A673 (cell line): ENCODE results near the gene NEDD4. TPM values are rescaled to one million over a fixed set of nuclear protein-coding genes. Genes with fewer than 3 reads are reported as not detected.

Source experiments
- BruUV-seq: library from RNA; stranded (reverse); fragments of 400-500 nt; replicated peaks from 2 replicates; lab custom pipeline; 2021; lab: Mats Ljungman, UMichigan
- CTCF ChIA-PET: fragments of 300-600 bp; sonication (Branson Sonifier 250); formaldehyde crosslinking; loops from one replicate; lab custom pipeline; 2022; ENCODE audit warnings: antibody characterized with exemption; lab: Charles Lee
- POLR2A ChIA-PET: fragments of 300-600 bp; sonication (Branson Sonifier 250); formaldehyde crosslinking; loops from one replicate; lab custom pipeline; 2022; ENCODE audit warnings: antibody characterized with exemption; ENCODE audit not compliant: low non-redundant PET; lab: Charles Lee
- DNase-seq: peaks from one replicate; pipeline ENCODE4 v3.0.0-alpha.2; 2015; ENCODE audit warnings: low spot score
- H3K27ac ChIP-seq: fragments of 200-600 bp; sonication (generic); 2 replicates; pipeline ENCODE4 v1.5.1; 2016; ENCODE audit warnings: mixed run types, low read depth, mild to moderate bottlenecking, mixed read lengths, antibody characterized with exemption, low read length; ENCODE audit not compliant: poor library complexity, severe bottlenecking
- H3K27me3 ChIP-seq: fragments of 200-600 bp; sonication (generic); replicated peaks from 2 replicates; pipeline ENCODE4 v1.6.1; 2017; ENCODE audit warnings: mixed run types, low read depth, mild to moderate bottlenecking, mixed read lengths, antibody characterized with exemption, low read length; ENCODE audit not compliant: insufficient read depth, poor library complexity
- H3K36me3 ChIP-seq: fragments of 200-600 bp; sonication (generic); 2 replicates; pipeline ENCODE4 v1.6.1; 2016; ENCODE audit warnings: mixed run types, mild to moderate bottlenecking, mixed read lengths, antibody characterized with exemption, low read length; ENCODE audit not compliant: insufficient read depth, poor library complexity, severe bottlenecking
- H3K4me1 ChIP-seq: fragments of 200-600 bp; sonication (generic); 2 replicates; pipeline ENCODE4 v1.6.1; 2017; ENCODE audit warnings: mixed run types, mild to moderate bottlenecking, mixed read lengths, antibody characterized with exemption, low read length; ENCODE audit not compliant: insufficient read depth, poor library complexity, severe bottlenecking
- H3K4me3 ChIP-seq: fragments of 200-600 bp; sonication (generic); 2 replicates; pipeline ENCODE4 v1.5.1; 2016; ENCODE audit warnings: low read depth, mixed run types, mild to moderate bottlenecking, mixed read lengths, low read length; ENCODE audit not compliant: poor library complexity, severe bottlenecking
- H3K9me3 ChIP-seq: fragments of 200-600 bp; sonication (generic); 2 replicates; pipeline ENCODE4 v1.6.1; 2016; ENCODE audit warnings: mixed run types, low read depth, mild to moderate bottlenecking, mixed read lengths, antibody characterized with exemption, low read length; ENCODE audit not compliant: poor library complexity, severe bottlenecking
- CTCF ChIP-seq: fragments of 300-800, 200-600 bp; sonication (generic); conservative IDR thresholded peaks from 2 replicates; pipeline ENCODE4 v1.5.1; 2017; ENCODE audit warnings: low read depth, mild to moderate bottlenecking, antibody characterized with exemption, low read length, moderate library complexity, mixed read lengths
- EZH2 ChIP-seq: fragments of 200-600 bp; sonication (generic); IDR thresholded peaks from 2 replicates; pipeline ENCODE4 v1.6.1; 2017; ENCODE audit warnings: borderline replicate concordance, low read depth, mild to moderate bottlenecking, mixed read lengths, antibody characterized with exemption, low read length; ENCODE audit not compliant: poor library complexity, severe bottlenecking
- intact Hi-C: fragments of 100-400 bp; cut with micrococcal nuclease; formaldehyde crosslinking; loops from one replicate; pipeline ENCODE4 v1.10.0; 2022; ENCODE audit not compliant: unreplicated experiment
- total RNA-seq: library from RNA; stranded (reverse); gene quantifications from 2 replicates; pipeline ENCODE4 v1.2.3, GENCODE V29; 2021

The NEDD4 gene
- total RNA-seq, 1 experiment from 2014 or later: 23.1 TPM

DNA sequence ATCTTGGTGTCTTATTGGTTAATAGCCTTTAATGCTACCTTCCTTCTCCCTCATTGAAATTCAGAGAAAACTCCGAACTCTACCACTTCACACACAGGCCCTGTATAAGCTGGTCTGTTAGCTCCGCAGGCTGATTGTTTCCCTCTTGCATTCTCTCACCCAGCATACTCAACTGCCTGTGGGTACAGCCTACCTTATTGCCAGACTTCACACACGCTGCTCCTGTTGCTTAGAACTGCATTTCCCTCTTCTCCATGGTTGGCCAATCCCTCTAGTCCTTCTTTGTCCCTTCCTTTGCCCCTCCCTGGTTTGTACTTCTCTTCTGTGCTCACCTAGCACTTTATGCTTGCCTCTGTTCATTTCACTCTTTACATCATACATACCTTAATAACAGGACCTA is 157.5 kb downstream of the NEDD4 start:
- TF ChIP-seq CTCF (no peak), EZH2 (no peak)
- no peak for DNase-seq
- Histone ChIP-seq H3K36me3 (peaks cover 10% of the 10 kb centered on the region), H3K9me3 (no peaks in the 10 kb centered on the region), H3K27me3 (no peaks in the 10 kb centered on the region), H3K27ac (no peak overlapping the region), H3K4me3 (no peak overlapping the region), H3K4me1 (no peaks in the 10 kb centered on the region)
- no TSS peak for BruUV-seq
- intact Hi-C loops: no loop called here
- ChIA-PET POLR2A (no interaction called here), CTCF (no interaction called here)

DNA sequence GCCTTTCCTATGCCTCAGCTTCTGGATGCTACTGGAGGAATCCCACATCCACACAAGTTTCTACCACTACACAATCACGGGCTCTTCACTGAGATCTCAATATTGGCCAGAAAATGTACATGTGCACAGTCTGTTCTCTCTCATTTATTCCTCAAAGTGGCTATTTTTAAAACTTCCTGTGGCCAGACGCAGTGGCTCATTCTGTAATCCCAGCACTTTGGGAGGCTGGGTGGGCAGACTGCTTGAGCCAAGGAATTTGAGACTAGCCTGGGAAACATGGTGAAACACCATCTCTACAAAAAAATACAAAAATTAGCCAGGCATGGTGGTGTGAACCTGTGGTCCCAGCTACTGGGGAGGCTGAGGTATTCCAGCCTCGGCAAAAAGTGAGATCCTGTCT is 159.1 kb downstream of the NEDD4 start:
- no peak for TF ChIP-seq EZH2
- no peak for TF ChIP-seq CTCF
- H3K27me3 ChIP-seq: no peaks in the 10 kb centered on the region
- CTCF ChIA-PET: no interaction called here
- intact Hi-C loops: no loop called here
- no peaks in the 10 kb centered on the region for H3K4me1 ChIP-seq
- peaks cover 6% of the 10 kb centered on the region for H3K36me3 ChIP-seq
- no peak for DNase-seq
- no TSS peak for BruUV-seq
- H3K27ac ChIP-seq: no peak overlapping the region
- H3K4me3 ChIP-seq: no peak overlapping the region
- H3K9me3 ChIP-seq: no peaks in the 10 kb centered on the region
- POLR2A ChIA-PET: no interaction called here

- ChIA-PET POLR2A (no interaction called here), CTCF (no interaction called here)
- intact Hi-C loops: no loop called here
- H3K9me3 ChIP-seq: no peaks in the 10 kb centered on the region
- no peak overlapping the region for H3K27ac ChIP-seq
- H3K4me1 ChIP-seq: no peaks in the 10 kb centered on the region
- TF ChIP-seq CTCF (no peak), EZH2 (no peak)
- H3K36me3 ChIP-seq: no peaks in the 10 kb centered on the region
- H3K27me3 ChIP-seq: no peaks in the 10 kb centered on the region
- BruUV-seq: no TSS peak
- no peak for DNase-seq
- H3K4me3 ChIP-seq: no peak overlapping the region
These were observed 163.6 kb downstream of the NEDD4 start for GRCh38 chr15:55829826-55830225.
